Measurements from ENCODE around the gene PKNOX2. TPM values are rescaled to one million over a fixed set of nuclear protein-coding genes. Genes with fewer than 3 reads are reported as not detected.
"Not testable (repeated sequence)": the region's sequence is repeated elsewhere in the genome, so short reads cannot be mapped to it uniquely, and the experiment has no call there.

Gene PKNOX2
- total RNA-seq, 4 donors from 2014 or later, result 0.27 to 4.8 (median 0.75) TPM; not detected in 1

DNA sequence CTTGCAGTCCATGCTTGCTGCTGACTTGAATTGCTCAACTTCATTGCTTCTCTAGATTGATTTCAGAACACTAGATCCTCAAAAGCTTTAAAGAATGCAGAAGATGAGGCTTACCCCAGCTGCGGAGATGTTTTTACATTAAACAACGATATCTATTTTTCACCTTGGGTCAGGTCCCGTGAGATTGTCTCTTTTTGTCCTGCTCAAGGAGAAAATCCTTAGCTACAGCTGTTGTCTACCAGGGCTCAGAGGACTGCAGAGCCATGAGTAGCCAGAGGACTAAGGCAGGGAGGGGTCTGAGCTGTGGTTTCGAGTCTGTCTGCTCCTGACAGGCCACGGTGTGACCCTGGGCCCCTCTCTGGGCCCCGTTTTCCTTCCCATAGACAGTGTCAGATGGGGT, 51.4 kb downstream of the PKNOX2 start:
- Histone ChIP-seq H3K4me3 (no peak overlapping the region), H3K27ac (peak overlapping the region in 2 of 4 donors; percentile 42 to 64), H3K9me3 (no peaks in the 10 kb centered on the region), H3K4me1 (peaks cover 0 to 23% (median 0%) of the 10 kb centered on the region in 4 donors), H3K27me3 (no peaks in the 10 kb centered on the region), H3K36me3 (no peaks in the 10 kb centered on the region)
- in situ Hi-C loops (cut with MboI; ENCODE audit: low pct_ligation_motif_present in 1 of 4, low pct_unique_long_range_greater_than_20kb in 1 of 4, low sequenced_read_pairs in 3 of 4) (no loop called here), intact Hi-C loops (cut with DNase I; ENCODE audit: low total_unique reads) (no loop called here)
- WGBS, 2 donors (ENCODE audit: low coverage in 1 of 2), result 53 to 80% methylated on average over 2 to 6 of the region's 6 CpGs
- DNase-seq, result no peak
- no peak for TF ChIP-seq POLR2AphosphoS5 (IDR thresholded peaks at IDR 0.05)
- TF ChIP-seq POLR2A (IDR thresholded peaks at IDR 0.05), result no peak
- TF ChIP-seq EP300 (IDR thresholded peaks at IDR 0.05; ENCODE audit: low read depth), result no peak
- TF ChIP-seq, protein P1, sequence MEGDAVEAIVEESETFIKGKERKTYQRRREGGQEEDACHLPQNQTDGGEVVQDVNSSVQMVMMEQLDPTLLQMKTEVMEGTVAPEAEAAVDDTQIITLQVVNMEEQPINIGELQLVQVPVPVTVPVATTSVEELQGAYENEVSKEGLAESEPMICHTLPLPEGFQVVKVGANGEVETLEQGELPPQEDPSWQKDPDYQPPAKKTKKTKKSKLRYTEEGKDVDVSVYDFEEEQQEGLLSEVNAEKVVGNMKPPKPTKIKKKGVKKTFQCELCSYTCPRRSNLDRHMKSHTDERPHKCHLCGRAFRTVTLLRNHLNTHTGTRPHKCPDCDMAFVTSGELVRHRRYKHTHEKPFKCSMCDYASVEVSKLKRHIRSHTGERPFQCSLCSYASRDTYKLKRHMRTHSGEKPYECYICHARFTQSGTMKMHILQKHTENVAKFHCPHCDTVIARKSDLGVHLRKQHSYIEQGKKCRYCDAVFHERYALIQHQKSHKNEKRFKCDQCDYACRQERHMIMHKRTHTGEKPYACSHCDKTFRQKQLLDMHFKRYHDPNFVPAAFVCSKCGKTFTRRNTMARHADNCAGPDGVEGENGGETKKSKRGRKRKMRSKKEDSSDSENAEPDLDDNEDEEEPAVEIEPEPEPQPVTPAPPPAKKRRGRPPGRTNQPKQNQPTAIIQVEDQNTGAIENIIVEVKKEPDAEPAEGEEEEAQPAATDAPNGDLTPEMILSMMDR (IDR thresholded peaks at IDR 0.05), result no peak

DNA sequence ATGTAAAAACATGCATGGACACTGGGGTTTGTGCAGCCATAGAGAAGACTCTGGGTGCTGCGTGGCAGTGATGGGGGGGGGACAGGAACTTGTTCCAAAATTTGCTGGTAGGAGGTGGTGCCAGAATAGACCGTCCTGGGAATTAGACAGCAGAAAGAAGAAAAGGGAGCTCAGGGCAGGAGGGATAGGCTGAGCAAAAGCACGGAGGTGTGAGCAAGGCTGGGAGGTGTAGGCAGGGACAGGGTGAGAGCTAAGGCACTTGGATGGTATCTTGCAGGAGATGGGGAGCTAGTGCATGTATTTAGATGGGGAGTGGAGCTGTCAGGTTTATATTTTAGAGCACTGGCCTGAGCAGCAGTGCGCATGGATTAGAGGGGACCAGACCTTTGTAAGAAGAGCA, 53.8 kb downstream of the PKNOX2 start:
- intact Hi-C loops (cut with DNase I; ENCODE audit: low total_unique reads) (no loop called here), in situ Hi-C loops (cut with MboI; ENCODE audit: low pct_ligation_motif_present in 1 of 4, low pct_unique_long_range_greater_than_20kb in 1 of 4, low sequenced_read_pairs in 3 of 4) (no loop called here)
- peaks cover 0 to 14% (median 0%) of the 10 kb centered on the region in 4 donors for H3K4me1 ChIP-seq
- no peaks in the 10 kb centered on the region for H3K36me3 ChIP-seq
- TF ChIP-seq POLR2A (IDR thresholded peaks at IDR 0.05), result no peak
- TF ChIP-seq EP300 (IDR thresholded peaks at IDR 0.05; ENCODE audit: low read depth), result no peak
- TF ChIP-seq POLR2AphosphoS5 (IDR thresholded peaks at IDR 0.05), result no peak
- TF ChIP-seq, protein P1 (IDR thresholded peaks at IDR 0.05), result no peak
- H3K27ac ChIP-seq, result no peak overlapping the region
- 79 to 86% methylated on average over 4 of the region's 4 CpGs for WGBS, 2 donors (ENCODE audit: low coverage in 1 of 2)
- H3K9me3 ChIP-seq, result no peaks in the 10 kb centered on the region
- DNase-seq, result no peak
- H3K4me3 ChIP-seq, result no peak overlapping the region
- H3K27me3 ChIP-seq, result no peaks in the 10 kb centered on the region

GRCh38 chr11:125221461-125221860, 56.9 kb downstream of the PKNOX2 start:
- Histone ChIP-seq H3K27ac (no peak overlapping the region), H3K9me3 (no peaks in the 10 kb centered on the region), H3K27me3 (no peaks in the 10 kb centered on the region), H3K4me3 (no peak overlapping the region), H3K4me1 (peaks cover 0 to 1% (median 0%) of the 10 kb centered on the region in 4 donors), H3K36me3 (no peaks in the 10 kb centered on the region)
- in situ Hi-C loops (cut with MboI; ENCODE audit: low pct_ligation_motif_present in 1 of 4, low pct_unique_long_range_greater_than_20kb in 1 of 4, low sequenced_read_pairs in 3 of 4) (no loop called here), intact Hi-C loops (cut with DNase I; ENCODE audit: low total_unique reads) (no loop called here)
- TF ChIP-seq EP300 (IDR thresholded peaks at IDR 0.05; ENCODE audit: low read depth), result no peak
- no peak for TF ChIP-seq POLR2AphosphoS5 (IDR thresholded peaks at IDR 0.05)
- TF ChIP-seq POLR2A (IDR thresholded peaks at IDR 0.05), result no peak
- WGBS, 2 donors (ENCODE audit: low coverage in 1 of 2), result 72 to 88% methylated on average over 7 to 10 of the region's 10 CpGs
- no peak for DNase-seq

DNA sequence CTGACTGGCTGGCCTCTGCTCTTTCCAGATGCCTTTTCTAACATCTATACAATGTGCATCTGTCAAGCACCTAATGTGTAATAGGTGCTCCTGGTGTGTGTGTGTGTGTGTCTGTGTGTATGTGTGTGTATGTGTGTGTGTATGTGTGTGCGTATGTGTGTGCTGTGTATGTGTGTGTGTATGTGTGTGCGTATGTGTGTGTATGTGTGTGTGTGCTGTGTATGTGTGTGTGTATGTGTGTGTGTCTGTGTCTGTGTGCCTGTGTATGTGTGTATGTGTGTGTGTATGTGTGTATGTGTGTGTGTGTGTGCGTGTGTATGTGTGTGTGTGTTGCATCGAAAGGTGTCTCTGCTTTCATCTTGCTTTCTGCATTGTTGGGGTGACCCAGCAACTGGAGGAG, 57.9 kb downstream of the PKNOX2 start:
- 90% methylated on average over 4 of the region's 4 CpGs; no CpG with 5 or more reads in 1 of the 2 donors for WGBS, 2 donors (ENCODE audit: low coverage in 1 of 2)
- Histone ChIP-seq H3K27me3 (no peaks in the 10 kb centered on the region), H3K4me1 (no peaks in the 10 kb centered on the region), H3K4me3 (no peak overlapping the region), H3K9me3 (no peaks in the 10 kb centered on the region), H3K27ac (no peak overlapping the region), H3K36me3 (no peaks in the 10 kb centered on the region)
- in situ Hi-C loops (cut with MboI; ENCODE audit: low pct_ligation_motif_present in 1 of 4, low pct_unique_long_range_greater_than_20kb in 1 of 4, low sequenced_read_pairs in 3 of 4), result no loop called here
- TF ChIP-seq EP300 (IDR thresholded peaks at IDR 0.05; ENCODE audit: low read depth) (no peak), POLR2A (IDR thresholded peaks at IDR 0.05) (no peak)
- intact Hi-C loops (cut with DNase I; ENCODE audit: low total_unique reads), result no loop called here
- DNase-seq, result no peak

GRCh38 chr11:125223161-125223560, 58.6 kb downstream of the PKNOX2 start:
- 74 to 78% methylated on average over 3 to 6 of the region's 6 CpGs for WGBS, 2 donors (ENCODE audit: low coverage in 1 of 2)
- in situ Hi-C loops (cut with MboI; ENCODE audit: low pct_ligation_motif_present in 1 of 4, low pct_unique_long_range_greater_than_20kb in 1 of 4, low sequenced_read_pairs in 3 of 4), result not testable (repeated sequence)

GRCh38 chr11:125223901-125224361, 59.4 kb downstream of the PKNOX2 start:
- Histone ChIP-seq H3K9me3 (no peaks in the 10 kb centered on the region), H3K27ac (no peak overlapping the region), H3K4me3 (no peak overlapping the region), H3K36me3 (no peaks in the 10 kb centered on the region), H3K27me3 (no peaks in the 10 kb centered on the region), H3K4me1 (no peaks in the 10 kb centered on the region)
- in situ Hi-C loops (cut with MboI; ENCODE audit: low pct_ligation_motif_present in 1 of 4, low pct_unique_long_range_greater_than_20kb in 1 of 4, low sequenced_read_pairs in 3 of 4), result no loop called here
- TF ChIP-seq POLR2AphosphoS5 (IDR thresholded peaks at IDR 0.05) (no peak), EP300 (IDR thresholded peaks at IDR 0.05; ENCODE audit: low read depth) (no peak), POLR2A (IDR thresholded peaks at IDR 0.05) (no peak)
- TF ChIP-seq, protein P1 (IDR thresholded peaks at IDR 0.05), result no peak
- intact Hi-C loops (cut with DNase I; ENCODE audit: low total_unique reads), result no loop called here
- WGBS, 2 donors (ENCODE audit: low coverage in 1 of 2), result 79% methylated on average over 10 of the region's 11 CpGs; no CpG with 5 or more reads in 1 of the 2 donors
- no peak for DNase-seq

More at GRCh38 chr11:125223161-125223560, 58.6 kb downstream of the PKNOX2 start:
- H3K27me3 ChIP-seq; H3K9me3 ChIP-seq; DNase-seq; H3K4me1 ChIP-seq; intact Hi-C loops (cut with DNase I; ENCODE audit: low total_unique reads); H3K4me3 ChIP-seq; H3K36me3 ChIP-seq: not testable (repeated sequence)
- peak overlapping the region in 1 of 4 donors; percentile 12 for H3K27ac ChIP-seq

Measured in transverse colon (tissue), 4 donors.